ENCODE data around the gene TTC32. TPM values are rescaled to one million over a fixed set of nuclear protein-coding genes. Genes with fewer than 3 reads are reported as not detected.

TTC32 gene
- total RNA-seq, 2 donors from 2014 or later, result 3.6 to 6.5 TPM

GRCh38 chr2:19857806-19858205 is 44.0 kb downstream of the TTC32 start:
- DNase-seq, result no peak
- intact Hi-C loops (cut with DNase I), result no loop called here
- ATAC-seq, result no peak

GRCh38 chr2:19857100-19857499 is 44.7 kb downstream of the TTC32 start:
- intact Hi-C loops (cut with DNase I), result no loop called here
- DNase-seq (no peak), ATAC-seq (no peak)

GRCh38 chr2:19855542-19856431 is 46.0 kb downstream of the TTC32 start:
- DNase-seq (no peak), ATAC-seq (no peak)
- intact Hi-C loops (cut with DNase I), result no loop called here

- ATAC-seq (no peak), DNase-seq (no peak)
- intact Hi-C loops (cut with DNase I), result no loop called here
Measured at GRCh38 chr2:19854596-19855541, 46.9 kb downstream of the TTC32 start.

GRCh38 chr2:19851116-19851695 is 50.6 kb downstream of the TTC32 start:
- DNase-seq, result no peak
- intact Hi-C loops (cut with DNase I), result no loop called here
- peak in 1 of 2 donors; percentile 32 for ATAC-seq

GRCh38 chr2:19850056-19851050 is 51.4 kb downstream of the TTC32 start:
- DNase-seq (no peak), ATAC-seq (no peak)
- intact Hi-C loops (cut with DNase I), result no loop called here

- ATAC-seq (no peak), DNase-seq (no peak)
- intact Hi-C loops (cut with DNase I), result no loop called here
Measured at GRCh38 chr2:19848952-19849351, 52.8 kb downstream of the TTC32 start.

- intact Hi-C loops (cut with DNase I), result no loop called here
- DNase-seq (no peak), ATAC-seq (no peak)
Measured at GRCh38 chr2:19848029-19848750, 53.6 kb downstream of the TTC32 start.

GRCh38 chr2:19847486-19847885 is 54.3 kb downstream of the TTC32 start:
- DNase-seq (no peak), ATAC-seq (no peak)
- intact Hi-C loops (cut with DNase I), result no loop called here

Other genes starting within 250 kb of the TTC32 start
- 1 to 10 TPM; 3.7 to 6.3 TPM for gene WDR35, start 88.1 kb upstream of the TTC32 start, total RNA-seq
- under 1 TPM; 0.29 to 0.52 TPM for gene MATN3, start 110.7 kb upstream of the TTC32 start, total RNA-seq
- 100 to 1,000 TPM; 185 to 202 TPM for gene LAPTM4A, start 149.6 kb upstream of the TTC32 start, total RNA-seq